Stomach (tissue), 9 donors: ENCODE results near the gene CNTN1. TPM values are rescaled to one million over a fixed set of nuclear protein-coding genes. Genes with fewer than 3 reads are reported as not detected.

Source experiments
- DNase-seq, 2 donors: peaks; one replicate each; pipeline versions ENCODE4 v3.0.0 to v3.0.0-alpha.2; 2013 to 2019
- H3K27ac ChIP-seq, 5 donors: fragments of 200-600 bp in 4 of 5; sonication (generic) in 4 of 5; one replicate each; pipeline ENCODE4 v1.5.1; 2013 to 2019; ENCODE audit warnings: mild to moderate bottlenecking in 1 of 5, moderate library complexity in 1 of 5
- H3K27me3 ChIP-seq, 3 donors: fragments of 200-600 bp; sonication (generic); one replicate each; pipeline ENCODE4 v1.5.1; 2017 to 2019; ENCODE audit warnings: mixed run types in 1 of 3
- H3K36me3 ChIP-seq, 4 donors: fragments of 200-600 bp; sonication (generic); 1 replicate in 3 of 4; 2 replicates in 1 of 4; pipeline ENCODE4 v1.5.1; 2016 to 2019
- H3K4me1 ChIP-seq, 4 donors: fragments of 200-600 bp; sonication (generic); one replicate each; pipeline ENCODE4 v1.5.1; 2016 to 2019
- H3K4me3 ChIP-seq, 4 donors: fragments of 200-600 bp; sonication (generic) in 3 of 4; one replicate each; pipeline ENCODE4 v1.5.1; 2016 to 2019; ENCODE audit warnings: mild to moderate bottlenecking in 1 of 4
- H3K9me3 ChIP-seq, 4 donors: fragments of 200-600 bp; sonication (generic); one replicate each; pipeline ENCODE4 v1.5.1; 2016 to 2019
- EP300 ChIP-seq: sonication (generic); formaldehyde crosslinking; IDR thresholded peaks from one replicate; pipeline ENCODE4 v1.6.1; 2017; ENCODE audit warnings: antibody characterized with exemption
- POLR2A ChIP-seq, 4 donors: fragments of 450-650 bp; IDR thresholded peaks; one replicate each; pipeline ENCODE4 v1.6.1; 2016; ENCODE audit warnings: antibody characterized with exemption in 4 of 4, control low read depth in 2 of 4, mild to moderate bottlenecking in 1 of 4, moderate library complexity in 1 of 4
- POLR2AphosphoS5 ChIP-seq, 3 donors: sonication (generic); formaldehyde crosslinking; IDR thresholded peaks; one replicate each; pipeline ENCODE4 v1.6.1; 2016; ENCODE audit warnings: antibody characterized with exemption in 3 of 3
- WGBS, 5 donors: extraction: QIAGEN DNeasy Blood & Tissue Kit in 3 of 5; methylation state at CpG; one replicate each; pipeline versions ENCODE4 v1.1.5 to v1.1.7; 2013 to 2018; 5-methylcytosine and 5-hydroxymethylcytosine counted together
- intact Hi-C: fragments of 100-400 bp; cut with DNase I; formaldehyde crosslinking; loops from one replicate; pipeline ENCODE4 v1.15.1; 2023; ENCODE audit warnings: low total_unique reads
- polyA plus RNA-seq, 3 donors: library from polyadenylated mRNA; stranded (reverse); fragments of 200-250 nt; gene quantifications; one replicate each; pipeline ENCODE4 v1.2.3, GENCODE V29; 2013
- total RNA-seq, 5 donors: library from RNA; depleted of rRNA; stranded (reverse); fragments of >200 nt; gene quantifications; one replicate each; pipeline versions ENCODE4 v1.1.0 to v1.2.3, GENCODE V29; 2014 to 2016
- TF ChIP-seq, protein P1 (sequence below), 7 experiments: fragments of 450-650 bp in 4 of 7; fragments of 200-600 bp in 3 of 7; sonication (generic) in 3 of 7; IDR thresholded peaks; one replicate each; pipeline ENCODE4 v1.5.1; 2016 to 2019; ENCODE audit warnings: antibody characterized with exemption in 7 of 7, control low read depth in 2 of 7, mild to moderate bottlenecking in 1 of 7
- donor health status: healthy with polysubstance abuse.
- donor health status: Bipolar disorder and iron deficiency.
- donor health status: healthy.

The CNTN1 gene
- total and polyA plus RNA-seq, 8 donors = 0.68 to 68.3 (median 7.1) TPM

DNA sequence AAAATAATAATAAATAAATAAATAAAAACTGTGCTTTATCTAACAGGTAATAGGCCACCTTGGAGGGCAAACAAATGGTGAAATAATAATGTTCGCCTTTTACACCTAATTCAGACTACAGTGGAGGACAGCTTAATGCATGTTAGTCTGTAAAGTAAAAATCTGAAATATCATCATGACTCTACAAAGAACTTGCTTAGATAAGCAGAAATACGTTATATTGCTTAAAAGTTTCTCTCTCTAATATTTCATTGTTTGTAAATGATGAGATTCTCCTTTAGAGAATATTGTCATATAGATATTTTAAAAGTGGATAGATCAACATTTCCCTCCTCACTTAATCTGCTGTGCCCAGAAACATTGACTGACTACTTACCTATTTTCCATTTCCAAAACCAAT is 397.2 kb downstream of the CNTN1 start:
- Histone ChIP-seq H3K27ac (no peak overlapping the region), H3K4me1 (no peaks in the 10 kb centered on the region), H3K4me3 (no peak overlapping the region), H3K27me3 (no peaks in the 10 kb centered on the region), H3K36me3 (no peaks in the 10 kb centered on the region), H3K9me3 (no peaks in the 10 kb centered on the region)
- TF ChIP-seq POLR2AphosphoS5 (IDR thresholded peaks at IDR 0.05) = no peak
- TF ChIP-seq EP300 = no peak
- TF ChIP-seq, protein P1, sequence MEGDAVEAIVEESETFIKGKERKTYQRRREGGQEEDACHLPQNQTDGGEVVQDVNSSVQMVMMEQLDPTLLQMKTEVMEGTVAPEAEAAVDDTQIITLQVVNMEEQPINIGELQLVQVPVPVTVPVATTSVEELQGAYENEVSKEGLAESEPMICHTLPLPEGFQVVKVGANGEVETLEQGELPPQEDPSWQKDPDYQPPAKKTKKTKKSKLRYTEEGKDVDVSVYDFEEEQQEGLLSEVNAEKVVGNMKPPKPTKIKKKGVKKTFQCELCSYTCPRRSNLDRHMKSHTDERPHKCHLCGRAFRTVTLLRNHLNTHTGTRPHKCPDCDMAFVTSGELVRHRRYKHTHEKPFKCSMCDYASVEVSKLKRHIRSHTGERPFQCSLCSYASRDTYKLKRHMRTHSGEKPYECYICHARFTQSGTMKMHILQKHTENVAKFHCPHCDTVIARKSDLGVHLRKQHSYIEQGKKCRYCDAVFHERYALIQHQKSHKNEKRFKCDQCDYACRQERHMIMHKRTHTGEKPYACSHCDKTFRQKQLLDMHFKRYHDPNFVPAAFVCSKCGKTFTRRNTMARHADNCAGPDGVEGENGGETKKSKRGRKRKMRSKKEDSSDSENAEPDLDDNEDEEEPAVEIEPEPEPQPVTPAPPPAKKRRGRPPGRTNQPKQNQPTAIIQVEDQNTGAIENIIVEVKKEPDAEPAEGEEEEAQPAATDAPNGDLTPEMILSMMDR (IDR thresholded peaks at IDR 0.05) = no peak
- no peak for TF ChIP-seq POLR2A (IDR thresholded peaks at IDR 0.05)
- DNase-seq = no peak
- WGBS, 5 donors = 78 to 88% (median 83%) methylated on average over 2 of the region's 2 CpGs
- intact Hi-C loops = no loop called here

DNA sequence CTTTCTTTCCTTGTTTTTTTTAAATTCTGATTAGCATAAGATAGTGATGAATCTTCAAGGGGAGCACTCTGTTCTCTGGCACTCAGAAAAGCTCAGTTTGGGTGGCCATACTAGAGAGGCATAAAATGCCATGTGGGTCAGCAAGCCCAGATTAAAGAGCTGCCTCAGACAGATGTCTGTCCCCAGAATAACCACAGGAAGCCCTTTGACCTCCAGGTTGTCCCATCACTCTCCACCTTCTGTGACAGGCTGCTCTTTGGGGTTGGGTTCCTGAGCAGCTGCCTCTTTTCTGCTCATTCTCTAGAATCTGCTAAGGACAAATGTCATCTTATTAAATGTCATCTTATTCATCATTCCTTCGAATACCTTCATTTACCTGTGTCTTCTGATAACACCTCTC is 399.9 kb downstream of the CNTN1 start:
- TF ChIP-seq, protein P1 (IDR thresholded peaks at IDR 0.05) = no peak
- Histone ChIP-seq H3K4me3 (no peak overlapping the region), H3K9me3 (no peaks in the 10 kb centered on the region), H3K27ac (no peak overlapping the region), H3K27me3 (no peaks in the 10 kb centered on the region), H3K36me3 (no peaks in the 10 kb centered on the region), H3K4me1 (no peaks in the 10 kb centered on the region)
- intact Hi-C loops = no loop called here
- no peak for DNase-seq
- 74 to 83% (median 79%) methylated on average over 1 of the region's 1 CpG for WGBS, 5 donors

- Histone ChIP-seq H3K36me3 (no peaks in the 10 kb centered on the region), H3K4me3 (no peak overlapping the region), H3K27ac (no peak overlapping the region), H3K4me1 (peaks cover 0 to 5% (median 0%) of the 10 kb centered on the region in 4 donors), H3K9me3 (no peaks in the 10 kb centered on the region), H3K27me3 (no peaks in the 10 kb centered on the region)
- no peak for DNase-seq
- intact Hi-C loops = no loop called here
- 87 to 96% (median 95%) methylated on average over 1 of the region's 1 CpG for WGBS, 5 donors
- TF ChIP-seq, protein P1 (IDR thresholded peaks at IDR 0.05) = no peak
- TF ChIP-seq POLR2AphosphoS5 (IDR thresholded peaks at IDR 0.05) = no peak
- TF ChIP-seq EP300 = no peak
- no peak for TF ChIP-seq POLR2A (IDR thresholded peaks at IDR 0.05)
Measured at GRCh38 chr12:41096797-41097196, 404.6 kb downstream of the CNTN1 start.

- Histone ChIP-seq H3K27ac (no peak overlapping the region), H3K27me3 (no peaks in the 10 kb centered on the region), H3K36me3 (no peaks in the 10 kb centered on the region), H3K4me1 (peaks cover 0 to 13% (median 0%) of the 10 kb centered on the region in 4 donors), H3K4me3 (no peak overlapping the region), H3K9me3 (no peaks in the 10 kb centered on the region)
- DNase-seq = no peak
- WGBS, 5 donors = 65 to 79% (median 67%) methylated on average over 1 of the region's 1 CpG
- intact Hi-C loops = no loop called here
- TF ChIP-seq EP300 (no peak), POLR2AphosphoS5 (IDR thresholded peaks at IDR 0.05) (no peak), POLR2A (IDR thresholded peaks at IDR 0.05) (no peak)
- TF ChIP-seq, protein P1 (IDR thresholded peaks at IDR 0.05) = no peak
Measured at GRCh38 chr12:41100572-41100971, 408.3 kb downstream of the CNTN1 start.
